Measurements from ENCODE around the gene CRABP2.
A peak's percentile ranks its signal among the peaks of the same experiment; 100 is the strongest.

CRABP2 gene

GRCh38 chr1:156693848-156694689, 11.3 kb downstream of the CRABP2 start:
- Histone ChIP-seq H3K9me3 (ENCODE audit: low read length) (no peaks in the 10 kb centered on the region), H3K9ac (ENCODE audit: low read length) (no peak overlapping the region), H3K27ac (ENCODE audit: low read depth, low read length) (no peak overlapping the region), H3K4me1 (ENCODE audit: insufficient read depth, low read length) (peaks cover 10% of the 10 kb centered on the region), H3K27me3 (ENCODE audit: control insufficient read depth in 1 of 2, insufficient read depth in 2 of 2, low read length in 2 of 2) (peaks cover 0 to 23% of the 10 kb centered on the region in 2 donors), H3K36me3 (ENCODE audit: insufficient read depth, low read length) (no peaks in the 10 kb centered on the region), H3K4me3 (ENCODE audit: low read depth in 1 of 2, low read length in 2 of 2) (no peak overlapping the region)

GRCh38 chr1:156692925-156693847, 12.2 kb downstream of the CRABP2 start:
- Histone ChIP-seq H3K27me3 (ENCODE audit: control insufficient read depth in 1 of 2, insufficient read depth in 2 of 2, low read length in 2 of 2) (peaks cover 0 to 23% of the 10 kb centered on the region in 2 donors), H3K4me1 (ENCODE audit: insufficient read depth, low read length) (peaks cover 11% of the 10 kb centered on the region), H3K9me3 (ENCODE audit: low read length) (no peaks in the 10 kb centered on the region), H3K4me3 (ENCODE audit: low read depth in 1 of 2, low read length in 2 of 2) (no peak overlapping the region), H3K27ac (ENCODE audit: low read depth, low read length) (no peak overlapping the region), H3K9ac (ENCODE audit: low read length) (no peak overlapping the region), H3K36me3 (ENCODE audit: insufficient read depth, low read length) (no peaks in the 10 kb centered on the region)

- no peaks in the 10 kb centered on the region for H3K9me3 ChIP-seq (ENCODE audit: low read length)
- H3K9ac ChIP-seq (ENCODE audit: low read length) = no peak overlapping the region
- H3K4me3 ChIP-seq (ENCODE audit: low read depth in 1 of 2, low read length in 2 of 2) = no peak overlapping the region
- H3K4me1 ChIP-seq (ENCODE audit: insufficient read depth, low read length) = peaks cover 11% of the 10 kb centered on the region
- H3K27ac ChIP-seq (ENCODE audit: low read depth, low read length) = no peak overlapping the region
- H3K36me3 ChIP-seq (ENCODE audit: insufficient read depth, low read length) = no peaks in the 10 kb centered on the region
- H3K27me3 ChIP-seq (ENCODE audit: control insufficient read depth in 1 of 2, insufficient read depth in 2 of 2, low read length in 2 of 2) = peaks cover 0 to 23% of the 10 kb centered on the region in 2 donors
These were observed 12.9 kb downstream of the CRABP2 start for GRCh38 chr1:156692441-156692924.

GRCh38 chr1:156691665-156692440, 13.5 kb downstream of the CRABP2 start:
- H3K27ac ChIP-seq (ENCODE audit: low read depth, low read length) = no peak overlapping the region
- H3K9me3 ChIP-seq (ENCODE audit: low read length) = no peaks in the 10 kb centered on the region
- H3K27me3 ChIP-seq (ENCODE audit: control insufficient read depth in 1 of 2, insufficient read depth in 2 of 2, low read length in 2 of 2) = peaks cover 0 to 23% of the 10 kb centered on the region in 2 donors
- no peak overlapping the region for H3K9ac ChIP-seq (ENCODE audit: low read length)
- H3K4me1 ChIP-seq (ENCODE audit: insufficient read depth, low read length) = peaks cover 11% of the 10 kb centered on the region
- H3K36me3 ChIP-seq (ENCODE audit: insufficient read depth, low read length) = no peaks in the 10 kb centered on the region
- no peak overlapping the region for H3K4me3 ChIP-seq (ENCODE audit: low read depth in 1 of 2, low read length in 2 of 2)

DNA sequence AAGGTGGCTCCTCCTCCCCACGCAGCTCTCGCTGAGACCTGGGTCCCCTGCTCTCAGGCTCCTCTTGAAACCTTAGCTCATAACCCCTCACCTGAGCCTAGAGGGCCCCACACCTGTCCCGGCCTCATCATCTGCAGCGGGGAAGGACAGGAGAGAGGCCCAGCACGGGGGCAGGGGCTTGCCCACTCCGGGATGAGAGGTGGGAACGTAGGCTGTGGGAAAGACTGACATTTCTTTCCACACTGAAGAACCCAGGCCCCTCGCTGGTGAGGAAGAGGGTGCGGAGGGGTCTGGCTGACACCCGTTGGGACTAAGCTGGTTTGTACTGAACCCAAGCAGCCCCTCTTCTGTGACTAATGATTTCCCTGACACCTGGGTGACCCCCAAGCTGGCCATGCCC, 14.2 kb downstream of the CRABP2 start:
- Histone ChIP-seq H3K4me1 (ENCODE audit: insufficient read depth, low read length) (peaks cover 11% of the 10 kb centered on the region), H3K4me3 (ENCODE audit: low read depth in 1 of 2, low read length in 2 of 2) (no peak overlapping the region), H3K27ac (ENCODE audit: low read depth, low read length) (no peak overlapping the region), H3K36me3 (ENCODE audit: insufficient read depth, low read length) (no peaks in the 10 kb centered on the region), H3K9me3 (ENCODE audit: low read length) (no peaks in the 10 kb centered on the region), H3K9ac (ENCODE audit: low read length) (no peak overlapping the region), H3K27me3 (ENCODE audit: control insufficient read depth in 1 of 2, insufficient read depth in 2 of 2, low read length in 2 of 2) (peaks cover 0 to 23% of the 10 kb centered on the region in 2 donors)

DNA sequence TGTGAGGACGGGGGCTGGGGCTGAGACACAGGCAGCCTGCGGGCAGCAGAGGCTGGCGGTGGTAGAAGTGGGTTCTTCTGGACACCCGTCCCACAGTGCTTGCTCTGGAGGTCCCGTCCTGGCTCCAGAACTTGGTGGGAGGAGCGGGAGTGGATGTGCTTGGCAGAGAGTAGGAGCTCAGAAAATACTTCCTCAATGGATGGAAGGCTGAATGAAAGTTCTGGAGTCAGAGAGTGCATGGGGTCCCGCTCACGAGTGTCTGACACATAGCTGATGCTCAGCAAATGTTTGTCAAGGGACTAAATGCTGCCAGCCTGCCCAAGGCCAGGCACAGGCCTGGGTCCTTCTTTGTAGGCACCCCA, 14.7 kb downstream of the CRABP2 start:
- no peak overlapping the region for H3K9ac ChIP-seq (ENCODE audit: low read length)
- H3K36me3 ChIP-seq (ENCODE audit: insufficient read depth, low read length) = no peaks in the 10 kb centered on the region
- no peak overlapping the region for H3K4me3 ChIP-seq (ENCODE audit: low read depth in 1 of 2, low read length in 2 of 2)
- H3K4me1 ChIP-seq (ENCODE audit: insufficient read depth, low read length) = peaks cover 11% of the 10 kb centered on the region
- H3K27me3 ChIP-seq (ENCODE audit: control insufficient read depth in 1 of 2, insufficient read depth in 2 of 2, low read length in 2 of 2) = peaks cover 0 to 23% of the 10 kb centered on the region in 2 donors
- no peak overlapping the region for H3K27ac ChIP-seq (ENCODE audit: low read depth, low read length)
- H3K9me3 ChIP-seq (ENCODE audit: low read length) = no peaks in the 10 kb centered on the region

DNA sequence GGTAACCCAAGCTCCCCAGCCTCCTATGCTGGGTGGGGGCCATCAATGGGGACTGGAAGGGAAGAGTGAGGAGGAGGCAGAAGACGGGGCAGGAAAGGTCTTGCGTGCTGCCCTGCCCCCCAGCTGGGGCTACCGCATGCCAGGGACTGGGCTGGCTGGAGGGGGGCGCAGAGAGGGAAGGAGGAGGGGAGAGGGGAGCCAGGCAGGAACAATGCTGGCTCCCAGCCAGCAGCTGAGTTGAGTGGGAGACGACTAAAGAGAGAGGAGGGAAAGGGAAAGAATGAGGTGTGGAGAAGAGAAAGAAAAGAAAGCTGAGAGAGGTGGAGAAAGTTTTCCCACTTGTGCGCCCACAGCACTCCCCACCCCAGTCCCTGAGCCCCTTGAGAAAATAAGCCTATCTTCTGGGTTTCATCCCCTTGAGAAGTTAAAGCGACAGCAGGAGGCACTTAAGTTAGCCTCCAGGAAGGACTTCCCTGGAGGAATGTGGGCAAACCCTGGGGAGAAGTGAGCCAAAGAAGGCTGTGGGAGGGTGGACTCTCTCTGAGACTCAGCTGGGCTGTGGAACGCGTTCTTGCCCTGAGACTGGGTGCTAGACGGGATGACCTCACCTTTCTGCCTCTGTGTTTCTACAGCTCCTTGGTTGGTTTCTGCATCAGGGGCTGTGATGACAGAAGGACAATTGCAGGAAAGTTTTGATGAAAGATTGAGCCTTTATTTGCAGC, 15.3 kb downstream of the CRABP2 start:
- no peak overlapping the region for H3K27ac ChIP-seq (ENCODE audit: low read depth, low read length)
- H3K4me3 ChIP-seq (ENCODE audit: low read depth in 1 of 2, low read length in 2 of 2) = no peak overlapping the region
- H3K4me1 ChIP-seq (ENCODE audit: insufficient read depth, low read length) = peaks cover 11% of the 10 kb centered on the region
- H3K36me3 ChIP-seq (ENCODE audit: insufficient read depth, low read length) = no peaks in the 10 kb centered on the region
- no peak overlapping the region for H3K9ac ChIP-seq (ENCODE audit: low read length)
- no peaks in the 10 kb centered on the region for H3K9me3 ChIP-seq (ENCODE audit: low read length)
- peaks cover 0 to 23% of the 10 kb centered on the region in 2 donors for H3K27me3 ChIP-seq (ENCODE audit: control insufficient read depth in 1 of 2, insufficient read depth in 2 of 2, low read length in 2 of 2)

GRCh38 chr1:156689035-156689952, 16.1 kb downstream of the CRABP2 start:
- H3K27me3 ChIP-seq (ENCODE audit: control insufficient read depth in 1 of 2, insufficient read depth in 2 of 2, low read length in 2 of 2) = peaks cover 0 to 23% of the 10 kb centered on the region in 2 donors
- no peaks in the 10 kb centered on the region for H3K36me3 ChIP-seq (ENCODE audit: insufficient read depth, low read length)
- no peaks in the 10 kb centered on the region for H3K9me3 ChIP-seq (ENCODE audit: low read length)
- no peak overlapping the region for H3K27ac ChIP-seq (ENCODE audit: low read depth, low read length)
- peak overlapping the region in 1 of 2 donors; percentile 24 for H3K4me3 ChIP-seq (ENCODE audit: low read depth in 1 of 2, low read length in 2 of 2)
- peak overlapping the region; percentile 19 for H3K9ac ChIP-seq (ENCODE audit: low read length)
- peaks cover 11% of the 10 kb centered on the region for H3K4me1 ChIP-seq (ENCODE audit: insufficient read depth, low read length)

DNA sequence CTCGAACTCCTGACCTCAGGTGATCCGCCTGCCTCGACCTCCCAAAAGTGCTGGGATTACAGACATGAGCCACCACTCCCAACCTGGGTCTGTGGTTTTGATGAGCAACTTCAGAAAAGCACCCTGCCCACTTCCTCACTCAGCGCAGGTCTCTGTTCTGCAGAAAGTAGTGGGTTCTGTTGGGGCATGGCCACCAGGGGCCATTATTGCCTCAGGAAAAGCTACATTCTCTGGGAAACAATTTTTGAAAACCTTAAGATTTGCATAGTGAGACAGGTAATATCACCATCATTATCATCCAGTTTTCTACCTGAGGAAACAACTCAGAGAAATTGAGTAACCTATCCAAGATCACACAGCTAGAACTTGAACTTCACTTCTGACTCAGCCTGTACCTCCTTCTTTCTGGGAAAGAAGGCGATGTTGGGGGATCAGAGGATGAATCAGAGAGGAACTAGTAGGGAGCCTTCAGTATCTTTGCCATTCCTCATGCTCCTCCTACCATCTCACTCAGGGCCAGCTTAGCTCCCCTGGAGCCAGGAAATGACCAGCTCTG, 21.1 kb downstream of the CRABP2 start:
- H3K36me3 ChIP-seq (ENCODE audit: insufficient read depth, low read length) = no peaks in the 10 kb centered on the region
- H3K27me3 ChIP-seq (ENCODE audit: control insufficient read depth in 1 of 2, insufficient read depth in 2 of 2, low read length in 2 of 2) = peaks cover 6 to 9% of the 10 kb centered on the region in 2 donors
- no peaks in the 10 kb centered on the region for H3K9me3 ChIP-seq (ENCODE audit: low read length)
- peaks cover 3% of the 10 kb centered on the region for H3K4me1 ChIP-seq (ENCODE audit: insufficient read depth, low read length)
- no peak overlapping the region for H3K4me3 ChIP-seq (ENCODE audit: low read depth in 1 of 2, low read length in 2 of 2)
- no peak overlapping the region for H3K9ac ChIP-seq (ENCODE audit: low read length)
- no peak overlapping the region for H3K27ac ChIP-seq (ENCODE audit: low read depth, low read length)

All from muscle layer of colon (tissue), 2 donors.